ENCODE measurements around the gene PTPRN2.

The PTPRN2 gene

GRCh38 chr7:158444501-158445420, 142.9 kb downstream of the PTPRN2 start:
- ChIA-PET POLR2A (no interaction called here), CTCF (no interaction called here)
- DNase-seq (ENCODE audit: low read depth, low spot score) = no peak
- H3K4me3 ChIP-seq (ENCODE audit: low read depth, low read length) = no peak overlapping the region
- TF ChIP-seq CTCF (IDR thresholded peaks at IDR 0.05; ENCODE audit: insufficient read depth, low read length, missing control alignments) = no peak

- CTCF ChIA-PET = no interaction called here
Observed at GRCh38 chr7:158443688-158444483, 143.7 kb downstream of the PTPRN2 start.

GRCh38 chr7:158443014-158443687, 144.5 kb downstream of the PTPRN2 start:
- ChIA-PET CTCF (no interaction called here), POLR2A (no interaction called here)
- no peak overlapping the region for H3K4me3 ChIP-seq (ENCODE audit: low read depth, low read length)
- no peak for DNase-seq (ENCODE audit: low read depth, low spot score)
- TF ChIP-seq CTCF (IDR thresholded peaks at IDR 0.05; ENCODE audit: insufficient read depth, low read length, missing control alignments) = no peak

More at GRCh38 chr7:158443688-158444483, 143.7 kb downstream of the PTPRN2 start:
- no peak overlapping the region for H3K4me3 ChIP-seq (ENCODE audit: low read depth, low read length)
- no peak for TF ChIP-seq CTCF (IDR thresholded peaks at IDR 0.05; ENCODE audit: insufficient read depth, low read length, missing control alignments)
- DNase-seq (ENCODE audit: low read depth, low spot score) = no peak
- POLR2A ChIA-PET = no interaction called here

GRCh38 chr7:158442260-158442659, 145.4 kb downstream of the PTPRN2 start:
- no peak for TF ChIP-seq CTCF (IDR thresholded peaks at IDR 0.05; ENCODE audit: insufficient read depth, low read length, missing control alignments)
- no peak for DNase-seq (ENCODE audit: low read depth, low spot score)
- POLR2A ChIA-PET = no interaction called here
- CTCF ChIA-PET = no interaction called here
- H3K4me3 ChIP-seq (ENCODE audit: low read depth, low read length) = no peak overlapping the region

GRCh38 chr7:158439035-158439434, 148.6 kb downstream of the PTPRN2 start:
- POLR2A ChIA-PET = no interaction called here
- CTCF ChIA-PET = no interaction called here
- DNase-seq (ENCODE audit: low read depth, low spot score) = no peak

More at GRCh38 chr7:158439035-158439434, 148.6 kb downstream of the PTPRN2 start:
- TF ChIP-seq CTCF (IDR thresholded peaks at IDR 0.05; ENCODE audit: insufficient read depth, low read length, missing control alignments) = no peak
- no peak overlapping the region for H3K4me3 ChIP-seq (ENCODE audit: low read depth, low read length)

Measured in AG04449 (cell line).